Measurements from ENCODE around the gene HSPB2. TPM values are rescaled to one million over a fixed set of nuclear protein-coding genes. Genes with fewer than 3 reads are reported as not detected.

HSPB2 gene
- total RNA-seq, 1 donor, result 0.43 TPM

DNA sequence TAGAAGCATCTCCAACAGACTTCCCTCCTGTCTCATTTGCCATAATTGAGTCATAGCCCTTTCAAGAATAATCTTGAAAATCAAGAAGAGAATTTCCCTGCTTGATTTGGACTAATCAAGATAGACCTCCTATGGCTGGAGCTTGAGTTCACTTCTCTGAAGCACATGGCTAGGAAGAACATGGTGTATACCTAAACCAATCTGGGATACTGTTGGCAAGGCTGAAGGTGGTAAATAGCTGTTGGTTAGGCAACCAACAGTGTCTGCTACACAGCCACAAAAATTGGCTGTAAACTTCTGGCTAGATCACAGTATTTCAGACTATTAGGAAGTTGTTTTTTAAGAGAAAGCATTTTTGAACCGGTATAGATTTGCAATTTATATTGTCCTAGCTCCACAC, 5.9 kb upstream of the HSPB2 start:
- DNase-seq (ENCODE audit: low read depth), result no peak
- H3K4me3 ChIP-seq (ENCODE audit: low read depth, low read length), result no peak overlapping the region
- TF ChIP-seq CTCF (IDR thresholded peaks at IDR 0.05; ENCODE audit: insufficient read depth, low read depth, low read length), result no peak

- no peak for DNase-seq (ENCODE audit: low read depth)
- no peak for TF ChIP-seq CTCF (IDR thresholded peaks at IDR 0.05; ENCODE audit: insufficient read depth, low read depth, low read length)
- H3K4me3 ChIP-seq (ENCODE audit: low read depth, low read length), result no peak overlapping the region
These were observed 3.8 kb upstream of the HSPB2 start for GRCh38 chr11:111908639-111909305.

DNA sequence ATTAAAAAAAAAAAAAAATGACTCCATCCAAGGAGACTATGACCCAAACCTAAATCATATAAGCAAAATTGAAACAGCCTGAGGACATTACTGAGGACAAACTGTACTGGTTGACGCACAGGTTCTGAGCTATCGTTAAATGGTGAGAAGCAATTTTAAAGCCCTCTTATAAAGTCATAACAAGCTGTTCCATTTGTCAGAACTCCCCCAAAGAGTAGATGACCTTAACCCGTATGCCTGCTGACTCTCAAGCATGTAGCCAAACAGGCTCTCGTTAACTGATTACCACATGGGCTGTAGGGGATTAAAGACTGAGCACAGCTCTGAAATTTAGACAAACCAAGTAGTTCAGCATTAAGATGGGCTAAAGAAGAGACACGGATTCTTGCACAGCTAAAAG, 3.2 kb upstream of the HSPB2 start:
- H3K4me3 ChIP-seq (ENCODE audit: low read depth, low read length), result no peak overlapping the region
- TF ChIP-seq CTCF (IDR thresholded peaks at IDR 0.05; ENCODE audit: insufficient read depth, low read depth, low read length), result no peak
- peak; percentile 22 for DNase-seq (ENCODE audit: low read depth)

GRCh38 chr11:111910676-111911562, 1.6 kb upstream of the HSPB2 start:
- no peak overlapping the region for H3K4me3 ChIP-seq (ENCODE audit: low read depth, low read length)
- no peak for TF ChIP-seq CTCF (IDR thresholded peaks at IDR 0.05; ENCODE audit: insufficient read depth, low read depth, low read length)
- DNase-seq (ENCODE audit: low read depth), result no peak

- TF ChIP-seq CTCF (IDR thresholded peaks at IDR 0.05; ENCODE audit: insufficient read depth, low read depth, low read length), result no peak
- DNase-seq (ENCODE audit: low read depth), result peak; percentile 87
- H3K4me3 ChIP-seq (ENCODE audit: low read depth, low read length), result peak within 1 kb of the TSS; percentile 27
These were observed 752 bp upstream of the HSPB2 start, which contains the start of gene CRYAB for GRCh38 chr11:111911563-111912401. Gene CRYAB (minus strand): TSS chr11:111911770. CDS start chr11:111911724, 46 bp downstream.

DNA sequence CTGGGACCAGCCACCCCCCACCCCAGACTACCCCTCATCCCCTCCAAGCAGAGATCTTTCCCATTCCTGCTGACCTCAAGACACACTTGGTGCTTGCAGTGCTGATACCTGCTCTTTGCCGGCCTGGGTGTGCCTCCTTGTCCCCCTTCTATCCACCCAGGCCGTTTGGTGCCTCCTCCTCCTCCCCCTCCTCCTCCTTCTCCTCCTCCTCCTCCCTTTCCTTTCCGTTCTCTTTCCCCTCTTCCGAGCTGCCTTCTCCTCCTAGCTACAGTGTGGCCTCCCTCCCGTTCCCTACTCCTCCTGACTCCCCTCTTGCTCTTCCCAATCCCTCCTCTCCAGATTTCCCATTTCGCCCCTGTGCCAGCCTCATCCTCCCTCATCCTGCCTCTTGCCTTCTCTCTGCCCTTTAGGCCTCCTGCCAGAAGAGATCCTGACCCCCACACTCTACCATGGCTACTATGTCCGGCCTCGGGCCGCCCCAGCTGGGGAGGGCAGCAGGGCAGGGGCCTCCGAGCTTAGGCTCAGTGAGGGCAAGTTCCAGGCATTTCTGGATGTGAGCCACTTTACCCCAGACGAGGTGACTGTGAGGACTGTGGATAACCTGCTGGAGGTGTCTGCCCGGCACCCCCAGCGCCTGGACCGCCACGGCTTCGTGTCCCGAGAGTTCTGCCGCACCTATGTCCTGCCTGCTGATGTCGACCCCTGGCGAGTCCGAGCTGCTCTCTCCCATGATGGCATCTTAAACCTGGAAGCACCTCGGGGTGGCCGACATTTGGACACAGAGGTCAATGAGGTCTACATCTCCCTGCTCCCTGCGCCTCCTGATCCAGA, 712 bp downstream of the HSPB2 start:
- no peak for TF ChIP-seq CTCF (IDR thresholded peaks at IDR 0.05; ENCODE audit: insufficient read depth, low read depth, low read length)
- no peak for DNase-seq (ENCODE audit: low read depth)

More for the DNA sequence above, 712 bp downstream of the HSPB2 start:
- H3K4me3 ChIP-seq (ENCODE audit: low read depth, low read length), result peak overlapping the region; percentile 18
